ENCODE results near the gene SERPINE2.
A peak's percentile ranks its signal among the peaks of the same experiment; 100 is the strongest.
"Not testable (repeated sequence)": the region's sequence is repeated elsewhere in the genome, so short reads cannot be mapped to it uniquely, and the experiment has no call there.

Gene SERPINE2

DNA sequence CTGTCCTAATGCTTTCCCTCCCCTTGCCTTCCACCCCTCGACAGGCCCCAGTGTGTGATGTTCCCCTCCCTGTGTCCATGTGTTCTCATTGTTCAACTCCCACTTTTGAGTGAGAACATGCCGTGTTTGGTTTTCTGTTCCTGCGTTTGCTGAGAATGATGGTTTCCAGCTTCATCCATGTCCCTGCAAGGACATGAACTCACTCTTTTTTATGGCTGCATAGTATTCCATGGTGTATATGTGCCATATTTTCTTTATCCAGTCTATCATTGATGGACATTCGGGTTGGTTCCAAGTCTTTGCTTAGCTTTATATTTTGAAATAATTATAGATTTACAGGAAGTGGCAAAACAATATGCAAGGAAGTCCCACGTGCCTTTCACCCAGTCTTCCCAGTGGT, 38.4 kb downstream of the SERPINE2 start:
- not testable (repeated sequence) for H3K4me1 ChIP-seq (ENCODE audit: control insufficient read depth, insufficient read depth, low read length); H3K9ac ChIP-seq (ENCODE audit: low read length); H3K9me3 ChIP-seq (ENCODE audit: control insufficient read depth, low read length); H3K27me3 ChIP-seq (ENCODE audit: control insufficient read depth, insufficient read depth, low read length); H3K4me3 ChIP-seq (ENCODE audit: low read length); H3K36me3 ChIP-seq (ENCODE audit: control insufficient read depth, insufficient read depth, low read length)

DNA sequence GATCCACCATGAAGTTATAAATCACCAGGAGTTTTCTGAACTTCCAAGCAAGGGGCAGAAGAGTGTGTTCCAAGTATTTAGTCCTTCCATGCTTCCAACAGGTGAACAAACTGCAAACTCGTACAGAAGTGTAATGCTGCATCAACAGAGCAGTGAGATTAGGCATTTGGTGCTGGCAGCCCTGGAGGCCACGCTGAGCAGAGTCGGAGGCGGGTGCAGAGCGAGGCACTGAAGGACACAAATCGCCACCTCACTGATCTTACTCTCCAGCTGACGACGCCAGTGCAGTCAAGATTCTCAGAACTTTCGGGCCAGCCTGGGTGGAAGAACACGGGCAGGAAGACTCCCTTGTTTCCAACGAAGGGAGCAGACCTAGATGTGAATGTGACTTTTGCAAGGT, 39.2 kb downstream of the SERPINE2 start:
- Histone ChIP-seq H3K36me3 (ENCODE audit: control insufficient read depth, insufficient read depth, low read length) (no peaks in the 10 kb centered on the region), H3K27me3 (ENCODE audit: control insufficient read depth, insufficient read depth, low read length) (no peaks in the 10 kb centered on the region), H3K9ac (ENCODE audit: low read length) (no peak overlapping the region), H3K4me1 (ENCODE audit: control insufficient read depth, insufficient read depth, low read length) (no peaks in the 10 kb centered on the region), H3K4me3 (ENCODE audit: low read length) (no peak overlapping the region), H3K9me3 (ENCODE audit: control insufficient read depth, low read length) (no peaks in the 10 kb centered on the region)

DNA sequence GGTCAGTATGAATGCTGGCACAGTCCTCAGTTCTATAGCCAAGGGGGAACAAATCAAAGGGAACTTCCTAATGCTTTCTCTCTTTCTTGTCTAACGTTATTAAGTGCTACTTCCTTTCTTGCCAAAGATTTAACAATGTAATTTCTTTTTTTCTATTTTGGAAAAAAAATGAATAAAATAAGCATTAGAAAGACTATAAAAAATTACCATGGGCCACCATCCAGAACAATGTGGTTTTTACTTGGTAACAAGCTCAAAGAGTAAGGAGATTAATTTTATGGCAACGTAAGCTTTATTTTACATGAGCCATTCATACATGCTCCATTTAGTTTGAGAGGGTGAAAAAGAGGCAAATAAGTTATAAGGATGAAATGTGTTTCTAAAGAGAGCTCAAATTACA, 40.1 kb downstream of the SERPINE2 start:
- Histone ChIP-seq H3K4me3 (ENCODE audit: low read length) (no peak overlapping the region), H3K36me3 (ENCODE audit: control insufficient read depth, insufficient read depth, low read length) (no peaks in the 10 kb centered on the region), H3K9ac (ENCODE audit: low read length) (no peak overlapping the region), H3K9me3 (ENCODE audit: control insufficient read depth, low read length) (no peaks in the 10 kb centered on the region), H3K4me1 (ENCODE audit: control insufficient read depth, insufficient read depth, low read length) (no peaks in the 10 kb centered on the region), H3K27me3 (ENCODE audit: control insufficient read depth, insufficient read depth, low read length) (no peaks in the 10 kb centered on the region)

DNA sequence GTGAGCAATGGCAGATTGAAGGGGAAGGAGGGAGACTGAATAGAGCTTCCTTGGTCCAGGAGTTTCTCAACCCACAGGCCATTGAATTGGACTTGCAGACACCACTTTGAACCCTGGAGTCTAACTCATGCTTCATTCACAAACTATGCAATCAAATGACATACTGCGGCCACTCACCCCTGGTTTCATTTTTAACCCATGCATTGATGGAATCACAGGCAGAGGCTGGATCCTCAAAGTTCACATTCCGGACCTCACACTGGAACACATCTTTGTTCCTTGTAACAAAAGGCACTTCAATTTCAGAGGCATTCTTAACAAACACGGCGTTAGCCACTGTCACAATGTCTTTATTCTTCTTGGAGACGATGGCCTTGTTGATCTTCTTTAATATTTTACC, 41.1 kb downstream of the SERPINE2 start:
- Histone ChIP-seq H3K9me3 (ENCODE audit: control insufficient read depth, low read length) (no peaks in the 10 kb centered on the region), H3K4me3 (ENCODE audit: low read length) (no peak overlapping the region), H3K4me1 (ENCODE audit: control insufficient read depth, insufficient read depth, low read length) (no peaks in the 10 kb centered on the region), H3K27me3 (ENCODE audit: control insufficient read depth, insufficient read depth, low read length) (no peaks in the 10 kb centered on the region), H3K36me3 (ENCODE audit: control insufficient read depth, insufficient read depth, low read length) (no peaks in the 10 kb centered on the region), H3K9ac (ENCODE audit: low read length) (no peak overlapping the region)

DNA sequence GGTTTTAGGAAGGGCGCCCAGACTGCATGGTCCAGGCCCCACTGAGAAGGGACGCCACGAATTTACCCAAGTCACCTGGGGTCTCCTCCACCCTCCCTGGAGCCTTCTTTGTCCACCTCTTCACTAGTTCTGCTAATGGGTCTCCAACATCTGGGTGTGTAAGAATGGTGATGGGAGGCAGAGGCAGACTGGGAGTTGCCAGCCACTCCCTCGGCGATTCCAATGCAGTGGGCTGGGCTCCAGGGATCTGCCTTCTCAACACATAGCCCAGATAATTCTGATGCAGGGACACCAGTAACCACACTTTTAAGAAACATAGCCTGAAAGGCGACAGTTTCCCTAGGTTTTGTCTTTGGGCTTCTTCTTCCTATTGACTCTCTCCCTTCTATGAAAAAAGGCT, 42.7 kb downstream of the SERPINE2 start:
- Histone ChIP-seq H3K36me3 (ENCODE audit: control insufficient read depth, insufficient read depth, low read length) (no peaks in the 10 kb centered on the region), H3K9me3 (ENCODE audit: control insufficient read depth, low read length) (no peaks in the 10 kb centered on the region), H3K4me3 (ENCODE audit: low read length) (no peak overlapping the region), H3K27me3 (ENCODE audit: control insufficient read depth, insufficient read depth, low read length) (no peaks in the 10 kb centered on the region), H3K9ac (ENCODE audit: low read length) (no peak overlapping the region), H3K4me1 (ENCODE audit: control insufficient read depth, insufficient read depth, low read length) (no peaks in the 10 kb centered on the region)

GRCh38 chr2:223995569-223995968, 43.5 kb downstream of the SERPINE2 start:
- Histone ChIP-seq H3K4me1 (ENCODE audit: control insufficient read depth, insufficient read depth, low read length) (no peaks in the 10 kb centered on the region), H3K4me3 (ENCODE audit: low read length) (no peak overlapping the region), H3K27me3 (ENCODE audit: control insufficient read depth, insufficient read depth, low read length) (no peaks in the 10 kb centered on the region), H3K36me3 (ENCODE audit: control insufficient read depth, insufficient read depth, low read length) (no peaks in the 10 kb centered on the region), H3K9me3 (ENCODE audit: control insufficient read depth, low read length) (no peaks in the 10 kb centered on the region), H3K9ac (ENCODE audit: low read length) (no peak overlapping the region)

- H3K36me3 ChIP-seq (ENCODE audit: control insufficient read depth, insufficient read depth, low read length) = no peaks in the 10 kb centered on the region
- no peaks in the 10 kb centered on the region for H3K4me1 ChIP-seq (ENCODE audit: control insufficient read depth, insufficient read depth, low read length)
- H3K9ac ChIP-seq (ENCODE audit: low read length) = no peak overlapping the region
Observed at GRCh38 chr2:223994562-223995162, 44.4 kb downstream of the SERPINE2 start.

GRCh38 chr2:223993634-223994232, 45.4 kb downstream of the SERPINE2 start:
- H3K4me1 ChIP-seq (ENCODE audit: control insufficient read depth, insufficient read depth, low read length) = peaks cover 6% of the 10 kb centered on the region
- no peak overlapping the region for H3K4me3 ChIP-seq (ENCODE audit: low read length)
- H3K27me3 ChIP-seq (ENCODE audit: control insufficient read depth, insufficient read depth, low read length) = no peaks in the 10 kb centered on the region
- no peaks in the 10 kb centered on the region for H3K36me3 ChIP-seq (ENCODE audit: control insufficient read depth, insufficient read depth, low read length)
- no peak overlapping the region for H3K9ac ChIP-seq (ENCODE audit: low read length)
- H3K9me3 ChIP-seq (ENCODE audit: control insufficient read depth, low read length) = no peaks in the 10 kb centered on the region

More at GRCh38 chr2:223994562-223995162, 44.4 kb downstream of the SERPINE2 start:
- H3K27me3 ChIP-seq (ENCODE audit: control insufficient read depth, insufficient read depth, low read length) = no peaks in the 10 kb centered on the region
- H3K4me3 ChIP-seq (ENCODE audit: low read length) = no peak overlapping the region
- no peaks in the 10 kb centered on the region for H3K9me3 ChIP-seq (ENCODE audit: control insufficient read depth, low read length)

GRCh38 chr2:223991611-223992010, 47.5 kb downstream of the SERPINE2 start:
- Histone ChIP-seq H3K4me1 (ENCODE audit: control insufficient read depth, insufficient read depth, low read length) (peaks cover 6% of the 10 kb centered on the region), H3K36me3 (ENCODE audit: control insufficient read depth, insufficient read depth, low read length) (no peaks in the 10 kb centered on the region), H3K9me3 (ENCODE audit: control insufficient read depth, low read length) (no peaks in the 10 kb centered on the region), H3K9ac (ENCODE audit: low read length) (no peak overlapping the region), H3K27me3 (ENCODE audit: control insufficient read depth, insufficient read depth, low read length) (no peaks in the 10 kb centered on the region), H3K4me3 (ENCODE audit: low read length) (no peak overlapping the region)

- Histone ChIP-seq H3K27me3 (ENCODE audit: control insufficient read depth, insufficient read depth, low read length) (no peaks in the 10 kb centered on the region), H3K9me3 (ENCODE audit: control insufficient read depth, low read length) (no peaks in the 10 kb centered on the region), H3K4me1 (ENCODE audit: control insufficient read depth, insufficient read depth, low read length) (peaks cover 6% of the 10 kb centered on the region), H3K4me3 (ENCODE audit: low read length) (peak overlapping the region; percentile 0), H3K9ac (ENCODE audit: low read length) (no peak overlapping the region), H3K36me3 (ENCODE audit: control insufficient read depth, insufficient read depth, low read length) (no peaks in the 10 kb centered on the region)
Observed at GRCh38 chr2:223989856-223990232, 49.2 kb downstream of the SERPINE2 start.

DNA sequence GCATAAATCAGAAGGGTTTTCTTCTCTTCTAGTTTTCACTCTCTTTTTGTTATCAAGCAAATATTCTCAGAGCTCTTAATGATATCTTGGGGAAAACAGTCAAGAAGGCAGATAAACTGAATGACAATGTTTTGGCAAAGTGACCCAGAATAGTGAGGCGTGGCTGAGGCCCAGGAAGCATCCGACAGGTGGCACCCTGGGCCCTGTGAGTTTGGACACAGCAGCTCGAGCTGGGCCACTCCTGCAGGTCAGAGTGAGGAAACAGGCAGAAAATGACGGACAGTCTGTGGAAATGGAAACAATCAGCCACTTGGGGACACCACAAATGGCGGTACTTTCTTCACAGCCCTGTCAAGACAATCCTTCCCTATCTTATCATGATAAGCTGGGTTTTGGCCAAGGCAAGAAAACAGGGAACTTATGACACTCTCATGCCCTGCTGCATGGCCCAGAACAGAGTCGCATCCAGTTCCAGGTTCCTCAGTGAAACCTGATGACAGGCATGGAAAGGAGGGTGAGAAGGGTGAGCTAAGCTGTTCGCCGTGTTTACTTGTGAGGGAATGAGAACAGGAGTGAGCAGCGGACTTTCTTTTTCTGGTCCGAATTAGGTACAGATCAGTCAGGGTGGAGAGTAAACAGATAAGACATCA, 49.8 kb downstream of the SERPINE2 start:
- Histone ChIP-seq H3K36me3 (ENCODE audit: control insufficient read depth, insufficient read depth, low read length) (no peaks in the 10 kb centered on the region), H3K4me3 (ENCODE audit: low read length) (peak overlapping the region; percentile 0), H3K9ac (ENCODE audit: low read length) (no peak overlapping the region), H3K27me3 (ENCODE audit: control insufficient read depth, insufficient read depth, low read length) (no peaks in the 10 kb centered on the region), H3K4me1 (ENCODE audit: control insufficient read depth, insufficient read depth, low read length) (peaks cover 6% of the 10 kb centered on the region), H3K9me3 (ENCODE audit: control insufficient read depth, low read length) (no peaks in the 10 kb centered on the region)

DNA sequence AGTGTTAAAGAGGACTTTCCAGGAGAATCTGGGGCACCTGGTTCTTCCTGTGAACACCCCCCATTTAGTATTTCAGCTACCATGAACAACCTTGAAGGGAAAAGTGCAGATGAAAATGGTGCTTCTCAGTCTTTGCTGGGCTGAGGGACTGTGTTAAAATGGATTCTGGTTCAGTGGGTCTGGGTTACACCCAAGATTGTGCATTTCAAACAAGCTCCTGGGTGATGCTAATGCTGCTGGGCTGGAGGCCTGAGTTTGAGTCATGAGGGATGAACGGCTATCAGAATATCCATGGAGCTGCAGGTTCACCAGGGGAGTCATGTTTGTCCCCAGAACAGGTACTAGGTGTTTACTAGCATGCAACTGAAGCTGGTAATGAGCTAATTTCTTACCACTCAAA, 57.8 kb downstream of the SERPINE2 start:
- Histone ChIP-seq H3K36me3 (ENCODE audit: control insufficient read depth, insufficient read depth, low read length) (no peaks in the 10 kb centered on the region), H3K9ac (ENCODE audit: low read length) (no peak overlapping the region), H3K4me1 (ENCODE audit: control insufficient read depth, insufficient read depth, low read length) (no peaks in the 10 kb centered on the region), H3K4me3 (ENCODE audit: low read length) (no peak overlapping the region), H3K9me3 (ENCODE audit: control insufficient read depth, low read length) (no peaks in the 10 kb centered on the region), H3K27me3 (ENCODE audit: control insufficient read depth, insufficient read depth, low read length) (no peaks in the 10 kb centered on the region)

Measured in mucosa of stomach (tissue), 1 donor.